ENCODE measurements around the gene ATP11B. TPM values are rescaled to one million over a fixed set of nuclear protein-coding genes. Genes with fewer than 3 reads are reported as not detected.

The ATP11B gene
- total RNA-seq, 4 donors from 2014 or later, result 117 to 219 (median 134) TPM

DNA sequence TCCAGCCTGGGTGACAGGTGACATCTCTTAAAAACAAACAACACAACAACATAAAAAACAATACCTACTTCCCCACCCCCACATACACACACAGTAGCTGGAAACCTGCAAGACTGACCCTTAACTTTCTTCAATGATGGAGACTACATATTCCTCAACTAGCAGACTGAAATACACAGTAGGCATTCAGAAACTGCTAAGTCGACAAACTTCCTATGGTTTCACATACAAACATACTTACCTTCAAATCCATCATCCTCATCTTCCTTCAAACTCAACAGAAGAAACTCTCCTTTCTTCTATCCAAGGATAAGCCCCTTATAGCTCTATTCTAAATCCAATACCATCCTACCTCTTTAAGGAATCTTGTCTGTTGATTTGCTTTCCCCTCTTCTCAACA, 156.4 kb downstream of the ATP11B start:
- in situ Hi-C loops (cut with MboI; ENCODE audit: low pct_ligation_motif_present in 1 of 4, low pct_unique_long_range_greater_than_20kb in 1 of 4, low sequenced_read_pairs in 3 of 4) (no loop called here), intact Hi-C loops (cut with DNase I; ENCODE audit: low total_unique reads) (no loop called here)
- H3K4me1 ChIP-seq, result no peaks in the 10 kb centered on the region
- H3K27me3 ChIP-seq, result no peaks in the 10 kb centered on the region
- H3K27ac ChIP-seq, result no peak overlapping the region
- no peak for DNase-seq
- TF ChIP-seq POLR2AphosphoS5 (IDR thresholded peaks at IDR 0.05) (no peak), POLR2A (IDR thresholded peaks at IDR 0.05) (no peak), EP300 (IDR thresholded peaks at IDR 0.05; ENCODE audit: low read depth) (no peak)
- TF ChIP-seq, protein P1, sequence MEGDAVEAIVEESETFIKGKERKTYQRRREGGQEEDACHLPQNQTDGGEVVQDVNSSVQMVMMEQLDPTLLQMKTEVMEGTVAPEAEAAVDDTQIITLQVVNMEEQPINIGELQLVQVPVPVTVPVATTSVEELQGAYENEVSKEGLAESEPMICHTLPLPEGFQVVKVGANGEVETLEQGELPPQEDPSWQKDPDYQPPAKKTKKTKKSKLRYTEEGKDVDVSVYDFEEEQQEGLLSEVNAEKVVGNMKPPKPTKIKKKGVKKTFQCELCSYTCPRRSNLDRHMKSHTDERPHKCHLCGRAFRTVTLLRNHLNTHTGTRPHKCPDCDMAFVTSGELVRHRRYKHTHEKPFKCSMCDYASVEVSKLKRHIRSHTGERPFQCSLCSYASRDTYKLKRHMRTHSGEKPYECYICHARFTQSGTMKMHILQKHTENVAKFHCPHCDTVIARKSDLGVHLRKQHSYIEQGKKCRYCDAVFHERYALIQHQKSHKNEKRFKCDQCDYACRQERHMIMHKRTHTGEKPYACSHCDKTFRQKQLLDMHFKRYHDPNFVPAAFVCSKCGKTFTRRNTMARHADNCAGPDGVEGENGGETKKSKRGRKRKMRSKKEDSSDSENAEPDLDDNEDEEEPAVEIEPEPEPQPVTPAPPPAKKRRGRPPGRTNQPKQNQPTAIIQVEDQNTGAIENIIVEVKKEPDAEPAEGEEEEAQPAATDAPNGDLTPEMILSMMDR (IDR thresholded peaks at IDR 0.05), result no peak
- H3K9me3 ChIP-seq, result no peaks in the 10 kb centered on the region
- H3K4me3 ChIP-seq, result no peak overlapping the region
- peaks cover 0 to 25% (median 6%) of the 10 kb centered on the region in 4 donors for H3K36me3 ChIP-seq
- WGBS, 2 donors (ENCODE audit: low coverage in 1 of 2), result 85 to 97% methylated on average over 1 of the region's 1 CpG

DNA sequence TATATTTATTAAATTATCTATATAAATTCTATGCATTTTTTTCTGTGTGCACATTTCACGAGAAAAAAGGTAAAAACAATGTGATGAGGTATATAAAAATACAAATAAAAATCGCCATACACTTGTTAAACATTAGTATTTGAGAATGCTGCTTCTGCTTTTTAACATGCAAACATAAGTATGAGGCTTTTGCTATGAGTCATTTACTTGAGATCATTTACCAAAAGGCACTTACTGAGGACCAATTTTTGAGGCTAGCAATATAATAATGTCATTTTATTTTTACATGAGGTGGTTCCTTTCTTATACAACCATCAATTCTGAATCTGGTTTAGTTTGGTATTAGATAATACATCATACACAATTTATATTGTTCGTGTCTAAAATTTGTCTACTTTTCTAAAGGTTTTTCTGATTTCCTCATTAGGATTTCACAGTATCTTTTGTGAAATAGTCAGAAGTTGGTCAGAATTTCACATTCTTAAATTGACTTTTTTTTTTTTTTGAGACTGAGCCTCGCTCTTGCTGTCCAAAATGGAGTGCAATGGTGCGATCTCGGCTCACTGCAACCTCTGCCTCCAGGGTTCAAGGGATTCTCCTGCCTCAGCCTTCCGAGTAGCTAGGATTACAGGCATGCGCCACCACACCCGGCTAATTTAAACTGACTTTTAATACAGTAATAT, 161.4 kb downstream of the ATP11B start:
- no peak for DNase-seq

DNA sequence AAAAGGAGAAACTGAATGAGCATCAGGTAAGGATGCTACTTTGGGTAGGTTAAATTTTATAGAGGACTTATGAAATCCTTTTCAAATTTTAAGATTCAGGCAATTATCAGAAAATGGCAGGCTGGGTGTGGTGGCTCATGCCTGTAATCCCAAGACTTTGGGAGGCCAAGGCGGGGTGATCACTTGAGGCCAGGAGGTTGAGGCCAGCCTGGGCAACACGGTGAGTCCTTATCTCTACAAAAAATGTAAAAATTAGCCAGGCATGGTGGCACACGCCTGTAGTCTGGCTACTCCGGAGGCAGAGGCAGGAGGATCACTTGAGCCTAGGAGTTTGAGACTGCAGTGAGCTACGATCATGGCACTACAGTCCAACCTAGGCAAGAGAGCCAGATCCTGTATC, 163.9 kb downstream of the ATP11B start:
- DNase-seq, result no peak
- Histone ChIP-seq H3K4me1 (peaks cover 4 to 24% (median 12%) of the 10 kb centered on the region in 4 donors), H3K9me3 (no peaks in the 10 kb centered on the region), H3K27ac (no peak overlapping the region), H3K36me3 (peaks cover 0 to 16% (median 3%) of the 10 kb centered on the region in 4 donors), H3K27me3 (no peaks in the 10 kb centered on the region), H3K4me3 (no peak overlapping the region)
- TF ChIP-seq, protein P1 (IDR thresholded peaks at IDR 0.05), result no peak
- no peak for TF ChIP-seq EP300 (IDR thresholded peaks at IDR 0.05; ENCODE audit: low read depth)
- TF ChIP-seq POLR2AphosphoS5 (IDR thresholded peaks at IDR 0.05), result no peak
- no peak for TF ChIP-seq POLR2A (IDR thresholded peaks at IDR 0.05)
- in situ Hi-C loops (cut with MboI; ENCODE audit: low pct_ligation_motif_present in 1 of 4, low pct_unique_long_range_greater_than_20kb in 1 of 4, low sequenced_read_pairs in 3 of 4), result no loop called here
- 92% methylated on average over 5 of the region's 5 CpGs; no CpG with 5 or more reads in 1 of the 2 donors for WGBS, 2 donors (ENCODE audit: low coverage in 1 of 2)
- intact Hi-C loops (cut with DNase I; ENCODE audit: low total_unique reads), result no loop called here

More for the DNA sequence above, 161.4 kb downstream of the ATP11B start:
- peaks cover 0 to 9% (median 4%) of the 10 kb centered on the region in 4 donors for H3K4me1 ChIP-seq
- in situ Hi-C loops (cut with MboI; ENCODE audit: low pct_ligation_motif_present in 1 of 4, low pct_unique_long_range_greater_than_20kb in 1 of 4, low sequenced_read_pairs in 3 of 4), result no loop called here
- H3K9me3 ChIP-seq, result no peaks in the 10 kb centered on the region
- H3K36me3 ChIP-seq, result peaks cover 0 to 16% (median 0%) of the 10 kb centered on the region in 4 donors
- intact Hi-C loops (cut with DNase I; ENCODE audit: low total_unique reads), result no loop called here
- 83 to 86% methylated on average over 9 of the region's 9 CpGs for WGBS, 2 donors (ENCODE audit: low coverage in 1 of 2)
- no peaks in the 10 kb centered on the region for H3K27me3 ChIP-seq
- no peak overlapping the region for H3K27ac ChIP-seq
- no peak overlapping the region for H3K4me3 ChIP-seq
- TF ChIP-seq POLR2A (IDR thresholded peaks at IDR 0.05) (no peak), POLR2AphosphoS5 (IDR thresholded peaks at IDR 0.05) (no peak)

DNA sequence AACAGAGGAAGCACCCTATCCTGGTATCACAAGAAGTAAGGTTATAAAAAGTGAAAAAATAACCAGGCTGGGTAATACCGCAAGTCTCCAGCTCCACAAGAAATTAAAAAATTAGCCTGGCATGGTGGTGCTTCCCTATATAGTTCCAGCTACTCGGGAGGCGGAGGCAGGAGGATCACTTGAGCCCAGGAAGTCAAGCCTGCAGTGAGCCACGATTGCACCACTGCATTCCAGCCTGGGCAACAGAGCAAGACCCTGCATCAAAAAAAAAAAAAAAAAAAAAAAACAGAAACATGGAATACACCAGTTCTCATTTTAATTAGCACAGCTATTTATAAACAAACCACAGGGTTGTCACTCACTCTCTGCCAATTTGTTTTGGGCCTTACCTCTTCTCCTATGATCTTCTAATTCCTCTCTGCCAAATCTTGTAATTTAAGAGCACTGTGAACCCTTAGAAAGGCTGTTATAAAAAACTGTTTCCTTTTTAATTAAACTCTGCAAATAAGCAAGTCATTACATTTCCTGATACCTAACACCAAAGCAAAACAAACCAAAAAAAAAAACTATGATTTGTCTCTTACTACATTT, 164.5 kb downstream of the ATP11B start:
- Histone ChIP-seq H3K36me3 (peaks cover 0 to 13% (median 3%) of the 10 kb centered on the region in 4 donors), H3K27me3 (no peaks in the 10 kb centered on the region), H3K4me1 (peaks cover 7 to 30% (median 12%) of the 10 kb centered on the region in 4 donors), H3K27ac (no peak overlapping the region), H3K4me3 (no peak overlapping the region), H3K9me3 (no peaks in the 10 kb centered on the region)
- TF ChIP-seq, protein P1 (IDR thresholded peaks at IDR 0.05), result no peak
- no peak for TF ChIP-seq EP300 (IDR thresholded peaks at IDR 0.05; ENCODE audit: low read depth)
- TF ChIP-seq POLR2AphosphoS5 (IDR thresholded peaks at IDR 0.05), result no peak
- no peak for TF ChIP-seq POLR2A (IDR thresholded peaks at IDR 0.05)
- intact Hi-C loops (cut with DNase I; ENCODE audit: low total_unique reads), result no loop called here
- in situ Hi-C loops (cut with MboI; ENCODE audit: low pct_ligation_motif_present in 1 of 4, low pct_unique_long_range_greater_than_20kb in 1 of 4, low sequenced_read_pairs in 3 of 4), result no loop called here
- no peak for DNase-seq
- 94% methylated on average over 4 of the region's 4 CpGs; no CpG with 5 or more reads in 1 of the 2 donors for WGBS, 2 donors (ENCODE audit: low coverage in 1 of 2)

All from transverse colon (tissue), 4 donors.